Central memory CD8-positive, alpha-beta T cell (primary cell): Measurements from ENCODE around the gene NUDT8.
A peak's percentile ranks its signal among the peaks of the same experiment; 100 is the strongest.

ENCODE experiments used
- ATAC-seq: fragments of 150-1000 bp; cut with Tn5 transposase; replicated peaks from 2 replicates; pipeline ENCODE4 v1.10.0; 2022; ENCODE audit warnings: mild to moderate bottlenecking, moderate FRiP score, moderate number of reproducible peaks; ENCODE audit not compliant: poor library complexity, severe bottlenecking; ENCODE audit errors: extremely low read depth
- DNase-seq, 2 donors: peaks; one replicate each; pipeline ENCODE4 v3.0.0; 2021; ENCODE audit warnings: low spot score in 2 of 2
- H3K27ac Mint-ChIP-seq: one replicate; pipeline ENCODE4 v1.8.0; 2022; ENCODE audit warnings: low read depth, mild to moderate bottlenecking, moderate library complexity, mixed read lengths
- H3K27me3 Mint-ChIP-seq: one replicate; pipeline ENCODE4 v1.8.0; 2022; ENCODE audit warnings: mixed read lengths
- H3K36me3 Mint-ChIP-seq: one replicate; pipeline ENCODE4 v1.8.0; 2022; ENCODE audit warnings: mild to moderate bottlenecking, moderate library complexity, mixed read lengths; ENCODE audit not compliant: insufficient read depth
- H3K4me1 Mint-ChIP-seq: one replicate; pipeline ENCODE4 v1.8.0; 2022; ENCODE audit warnings: mixed read lengths
- H3K4me3 Mint-ChIP-seq: one replicate; pipeline ENCODE4 v1.8.0; 2022; ENCODE audit warnings: mild to moderate bottlenecking, moderate library complexity, mixed read lengths
- H3K9me3 Mint-ChIP-seq: one replicate; pipeline ENCODE4 v1.8.0; 2022; ENCODE audit warnings: mixed read lengths

NUDT8 gene

DNA sequence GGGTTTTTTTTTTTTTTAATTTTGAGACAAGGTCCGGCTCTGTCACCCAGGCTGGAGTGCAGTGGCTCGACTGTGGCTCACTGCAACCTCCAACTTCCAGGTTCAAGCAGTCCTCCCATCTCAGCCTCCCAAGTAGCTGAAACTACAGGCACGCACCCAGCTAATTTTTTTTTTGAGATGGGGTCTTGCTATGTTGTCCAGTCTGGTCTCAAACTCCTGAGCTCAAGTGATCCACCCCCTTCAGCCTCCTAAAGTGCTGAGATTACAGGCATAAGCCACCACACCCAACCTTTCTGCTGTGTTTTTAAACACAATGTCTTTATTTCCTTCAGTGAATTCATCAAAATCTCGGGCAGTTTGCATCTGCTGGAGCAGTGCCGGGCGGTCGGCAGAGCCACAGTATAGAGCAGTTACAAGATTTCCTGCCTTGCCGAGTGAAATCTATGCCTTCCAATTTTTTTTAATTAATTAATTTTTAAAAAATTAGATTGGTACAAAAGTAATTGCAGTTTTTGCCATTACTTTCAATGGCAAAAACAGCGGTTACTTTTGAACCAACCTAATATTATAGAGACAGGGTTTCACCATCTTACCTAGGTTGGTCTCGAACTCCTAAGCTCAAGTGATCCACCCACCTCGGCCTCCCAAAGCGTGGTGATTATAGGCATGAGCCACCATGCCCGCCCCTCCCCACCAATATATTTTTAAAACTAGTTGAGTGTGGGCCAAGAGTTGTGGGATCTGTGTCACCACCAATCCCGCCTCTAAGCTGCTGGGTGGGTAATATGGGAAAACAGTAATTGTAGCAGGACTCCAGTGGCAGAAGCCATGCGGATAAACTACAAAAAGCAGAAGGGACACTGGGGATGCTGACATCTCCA is 23.5 kb upstream of the NUDT8 start:
- no peak overlapping the region for H3K4me3 Mint-ChIP-seq
- no peak for DNase-seq
- no peak overlapping the region for H3K27ac Mint-ChIP-seq
- no peaks in the 10 kb centered on the region for H3K27me3 Mint-ChIP-seq
- no peaks in the 10 kb centered on the region for H3K9me3 Mint-ChIP-seq
- H3K36me3 Mint-ChIP-seq, result no peaks in the 10 kb centered on the region
- no peak for ATAC-seq
- peaks cover 25% of the 10 kb centered on the region for H3K4me1 Mint-ChIP-seq

DNA sequence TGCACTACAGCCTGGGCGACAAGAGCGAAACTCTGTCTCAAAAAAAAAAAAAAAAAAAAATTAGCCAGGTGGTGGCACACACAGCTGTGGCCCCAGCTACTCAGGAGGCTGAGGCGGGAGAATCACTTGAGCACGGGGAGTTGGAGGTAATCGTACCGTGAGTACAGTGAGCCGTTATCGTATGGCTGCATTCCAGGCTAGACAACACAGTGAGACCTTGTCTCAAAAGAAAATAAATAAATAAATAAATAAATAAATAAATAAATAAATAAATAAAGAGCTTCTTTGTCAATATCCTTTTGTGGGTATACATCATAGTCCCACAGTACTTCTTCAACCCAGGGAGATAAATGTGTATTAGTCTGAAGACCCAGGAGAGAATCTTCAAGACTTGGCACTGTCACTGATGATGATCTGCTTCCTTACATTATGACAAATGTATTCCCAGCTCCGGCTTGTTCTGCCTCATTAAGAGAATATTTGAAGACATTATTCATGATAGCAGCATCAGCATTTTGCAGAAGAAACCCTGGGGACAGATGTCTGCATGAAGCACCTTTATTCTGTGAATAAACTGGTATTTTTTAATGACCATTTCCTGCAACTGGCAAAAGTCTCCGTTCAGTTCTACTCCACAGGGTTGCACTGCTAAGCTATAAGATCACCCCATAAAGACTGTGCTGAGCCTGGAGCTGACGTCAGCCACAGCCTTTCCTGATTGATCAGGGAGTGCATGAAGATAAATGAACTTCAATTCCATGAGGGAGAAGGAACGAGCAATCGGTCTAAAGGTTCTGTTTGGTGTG is 22.4 kb upstream of the NUDT8 start:
- Mint-ChIP-seq H3K27me3 (no peaks in the 10 kb centered on the region), H3K4me1 (peaks cover 27% of the 10 kb centered on the region), H3K4me3 (no peak overlapping the region), H3K27ac (no peak overlapping the region), H3K9me3 (no peaks in the 10 kb centered on the region), H3K36me3 (no peaks in the 10 kb centered on the region)
- DNase-seq (no peak), ATAC-seq (no peak)

DNA sequence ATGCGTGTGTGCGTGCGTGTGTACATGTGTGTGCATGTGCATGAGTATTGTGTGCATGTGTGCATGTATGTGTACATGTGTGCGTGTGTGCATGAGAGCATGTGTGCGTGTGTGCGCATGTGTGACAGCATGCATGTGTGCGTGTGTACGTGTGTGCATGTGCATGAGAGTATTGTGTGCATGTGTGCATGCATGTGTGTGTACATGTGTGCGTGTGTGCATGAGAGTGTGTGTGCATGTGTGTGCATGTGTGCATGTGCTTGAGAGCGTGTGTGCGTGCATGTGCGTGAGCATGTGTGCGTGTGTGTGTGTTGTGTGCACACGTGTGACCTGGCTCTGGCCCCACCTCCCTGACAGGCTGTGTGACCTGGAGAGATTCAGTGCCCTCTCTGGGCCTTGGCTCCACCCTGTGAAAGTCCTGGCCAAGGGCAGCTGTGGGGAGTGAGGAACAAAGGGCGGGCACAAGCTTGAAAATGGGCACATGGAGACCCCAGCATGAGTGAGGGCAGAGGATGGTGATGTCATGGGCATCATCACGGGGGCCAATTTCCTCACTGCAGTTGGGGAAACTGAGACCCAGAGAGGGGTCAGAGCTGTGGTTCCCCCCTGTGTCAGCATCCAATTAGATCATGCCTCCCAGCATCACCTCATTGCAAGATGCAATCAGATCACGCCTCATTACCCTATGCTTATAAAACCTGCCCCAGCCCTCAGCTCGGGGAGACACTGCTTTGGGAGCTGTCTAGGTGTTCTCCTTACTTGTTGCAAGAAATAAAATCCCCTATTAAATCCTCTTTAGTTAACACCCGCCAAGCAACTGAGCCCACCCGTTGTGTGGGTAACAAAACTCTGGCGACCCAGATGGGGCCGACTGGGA is 20.1 kb upstream of the NUDT8 start:
- Mint-ChIP-seq H3K9me3 (no peaks in the 10 kb centered on the region), H3K36me3 (peaks cover 6% of the 10 kb centered on the region), H3K4me3 (peak overlapping the region; percentile 93), H3K27ac (peak overlapping the region; percentile 97), H3K27me3 (no peaks in the 10 kb centered on the region), H3K4me1 (peaks cover 40% of the 10 kb centered on the region)
- ATAC-seq (peak; percentile 10), DNase-seq (no peak)

DNA sequence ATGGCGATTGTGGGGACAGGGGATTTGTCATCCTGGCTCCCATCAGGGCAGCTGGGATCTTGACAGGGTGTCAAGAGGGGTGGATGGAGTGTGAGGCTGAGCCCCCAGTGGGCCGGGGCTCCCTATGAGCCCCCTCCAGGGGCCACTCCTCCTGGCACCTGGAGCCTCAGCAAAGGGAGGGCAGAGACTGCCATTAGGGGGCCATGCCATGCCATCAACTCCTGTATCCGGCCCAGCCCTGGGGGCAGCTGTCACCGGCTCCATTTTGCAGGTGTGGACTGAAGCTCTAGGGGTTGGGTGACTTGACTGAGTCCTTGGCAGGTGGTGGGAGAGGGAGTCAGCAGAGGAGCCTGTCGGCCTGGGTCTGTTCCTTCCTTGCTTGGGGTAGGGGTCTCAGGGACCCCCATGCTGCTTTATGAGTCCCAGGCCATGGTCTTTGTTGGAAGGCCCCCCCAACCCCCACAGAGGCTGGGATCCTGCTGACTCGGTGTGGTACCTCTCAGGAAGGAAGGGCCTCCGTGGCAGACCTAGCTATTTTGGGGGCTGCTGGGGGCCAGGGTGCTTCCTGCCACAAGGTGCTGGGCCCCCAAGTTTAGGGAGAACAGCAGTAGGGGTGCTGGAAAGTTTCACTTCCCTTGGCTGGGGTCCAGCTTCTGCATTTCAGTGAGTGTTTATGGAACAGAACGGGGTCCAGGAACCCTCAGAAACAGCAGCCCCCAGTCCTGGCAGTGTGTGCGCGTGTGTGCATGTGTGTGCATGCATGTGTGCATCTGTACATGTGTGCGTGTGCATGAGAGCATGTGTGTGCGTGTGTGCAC is 19.3 kb upstream of the NUDT8 start:
- DNase-seq (no peak), ATAC-seq (no peak)
- Mint-ChIP-seq H3K27me3 (no peaks in the 10 kb centered on the region), H3K36me3 (peaks cover 6% of the 10 kb centered on the region), H3K4me1 (peaks cover 40% of the 10 kb centered on the region), H3K4me3 (peak overlapping the region; percentile 93), H3K9me3 (no peaks in the 10 kb centered on the region), H3K27ac (peak overlapping the region; percentile 57)

DNA sequence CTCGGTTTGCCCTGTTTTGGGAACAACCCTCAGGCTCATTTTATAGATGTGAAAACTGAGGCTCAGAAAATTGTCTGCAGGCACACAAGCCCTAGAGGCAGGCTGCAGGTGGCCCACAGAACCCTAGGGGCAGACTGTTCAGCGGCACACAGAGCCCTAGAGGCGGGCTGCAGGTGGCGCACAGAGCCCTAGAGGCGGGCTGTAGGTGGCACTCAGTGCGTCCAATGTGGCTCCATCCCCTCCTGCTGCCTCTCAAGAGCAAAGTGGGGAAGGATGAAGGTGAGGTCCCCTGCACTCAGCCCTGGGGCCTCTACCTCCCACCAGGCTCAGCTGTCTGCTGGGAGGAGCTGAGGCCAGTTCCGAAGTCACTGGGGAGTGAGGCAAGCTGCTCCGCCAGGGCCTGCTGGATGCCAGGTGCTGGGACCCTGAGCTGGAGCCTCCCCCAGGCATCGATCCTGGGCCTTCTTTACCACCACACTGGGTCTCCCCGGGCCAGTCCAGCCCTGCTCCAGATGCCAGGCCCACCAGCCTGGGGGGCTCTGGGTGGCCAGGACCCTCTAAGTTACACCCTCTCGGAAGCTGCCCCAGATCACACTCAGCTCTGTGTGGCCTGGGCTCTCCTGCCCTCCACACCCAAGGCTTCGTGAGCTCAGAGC is 18.5 kb upstream of the NUDT8 start:
- ATAC-seq (peak; percentile 65), DNase-seq (peak in 1 of 2 donors; percentile 32)
- Mint-ChIP-seq H3K4me1 (peaks cover 40% of the 10 kb centered on the region), H3K4me3 (peak overlapping the region; percentile 16), H3K36me3 (peaks cover 6% of the 10 kb centered on the region), H3K9me3 (no peaks in the 10 kb centered on the region), H3K27ac (no peak overlapping the region), H3K27me3 (no peaks in the 10 kb centered on the region)

DNA sequence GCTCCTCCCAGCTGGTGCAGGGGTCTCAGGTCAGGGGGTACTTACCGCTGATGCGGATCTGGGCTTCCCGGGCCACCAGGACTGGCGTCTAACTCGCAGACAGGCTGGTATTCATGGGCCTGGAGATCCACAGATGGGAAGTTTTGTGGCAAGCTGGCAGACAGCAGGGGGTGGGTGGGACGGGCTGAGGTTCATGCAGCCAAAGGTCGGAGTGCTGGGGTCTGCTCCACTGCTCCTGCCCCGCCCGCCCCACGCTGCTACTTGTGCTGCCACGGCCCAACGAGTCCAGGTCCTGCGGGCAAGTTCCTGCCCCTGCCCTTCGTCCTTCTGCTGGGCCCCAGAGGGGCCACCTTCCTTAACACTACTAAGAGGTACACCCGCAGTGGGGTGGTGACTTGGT is 17.7 kb upstream of the NUDT8 start:
- no peaks in the 10 kb centered on the region for H3K9me3 Mint-ChIP-seq
- no peaks in the 10 kb centered on the region for H3K27me3 Mint-ChIP-seq
- peak overlapping the region; percentile 16 for H3K4me3 Mint-ChIP-seq
- peaks cover 6% of the 10 kb centered on the region for H3K36me3 Mint-ChIP-seq
- H3K4me1 Mint-ChIP-seq, result peaks cover 37% of the 10 kb centered on the region
- DNase-seq (no peak), ATAC-seq (no peak)
- H3K27ac Mint-ChIP-seq, result no peak overlapping the region

DNA sequence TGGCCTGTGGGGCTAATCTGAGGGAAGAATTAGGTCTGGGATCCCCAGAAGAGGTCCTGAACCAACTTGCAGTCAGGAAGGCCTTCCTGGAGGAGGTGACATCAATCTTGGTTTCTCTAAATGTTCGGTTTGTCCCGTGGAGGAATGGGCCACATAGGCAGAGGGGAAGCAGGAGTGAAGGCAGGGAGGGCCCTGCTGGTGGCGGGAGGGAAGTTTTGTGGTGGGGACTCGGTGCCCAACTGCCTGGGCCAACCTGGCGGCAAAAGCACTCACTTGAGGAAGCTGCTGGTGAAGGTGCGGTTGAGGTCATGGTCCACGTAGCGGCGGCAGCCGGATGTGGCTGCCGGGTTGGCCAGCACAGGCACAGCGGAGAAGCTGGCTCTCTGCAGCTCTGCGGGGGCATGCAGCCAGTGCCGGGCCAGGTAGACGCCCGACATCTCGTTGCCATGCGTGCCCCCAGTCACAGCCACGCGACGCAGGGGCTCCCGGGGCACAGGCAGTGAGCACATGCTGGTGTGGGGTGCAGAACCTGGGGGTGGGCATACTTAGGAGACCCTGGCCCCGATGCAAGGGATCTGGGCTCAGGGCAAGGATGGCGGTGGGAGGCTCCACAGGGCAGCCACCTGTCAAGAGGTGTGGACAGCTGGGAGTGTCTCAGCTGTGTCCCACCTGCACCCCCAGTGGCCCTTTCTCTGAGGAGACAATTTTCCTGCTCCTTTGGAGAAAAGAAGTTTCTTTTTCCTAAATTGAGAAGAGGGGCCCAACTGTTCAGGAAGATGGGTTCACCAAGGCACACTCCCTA is 17.0 kb upstream of the NUDT8 start:
- Mint-ChIP-seq H3K4me3 (peak overlapping the region; percentile 62), H3K27me3 (no peaks in the 10 kb centered on the region), H3K4me1 (peaks cover 36% of the 10 kb centered on the region), H3K36me3 (peaks cover 6% of the 10 kb centered on the region), H3K27ac (peak overlapping the region; percentile 54), H3K9me3 (no peaks in the 10 kb centered on the region)
- DNase-seq (peak in 1 of 2 donors; percentile 26), ATAC-seq (peak; percentile 30)

DNA sequence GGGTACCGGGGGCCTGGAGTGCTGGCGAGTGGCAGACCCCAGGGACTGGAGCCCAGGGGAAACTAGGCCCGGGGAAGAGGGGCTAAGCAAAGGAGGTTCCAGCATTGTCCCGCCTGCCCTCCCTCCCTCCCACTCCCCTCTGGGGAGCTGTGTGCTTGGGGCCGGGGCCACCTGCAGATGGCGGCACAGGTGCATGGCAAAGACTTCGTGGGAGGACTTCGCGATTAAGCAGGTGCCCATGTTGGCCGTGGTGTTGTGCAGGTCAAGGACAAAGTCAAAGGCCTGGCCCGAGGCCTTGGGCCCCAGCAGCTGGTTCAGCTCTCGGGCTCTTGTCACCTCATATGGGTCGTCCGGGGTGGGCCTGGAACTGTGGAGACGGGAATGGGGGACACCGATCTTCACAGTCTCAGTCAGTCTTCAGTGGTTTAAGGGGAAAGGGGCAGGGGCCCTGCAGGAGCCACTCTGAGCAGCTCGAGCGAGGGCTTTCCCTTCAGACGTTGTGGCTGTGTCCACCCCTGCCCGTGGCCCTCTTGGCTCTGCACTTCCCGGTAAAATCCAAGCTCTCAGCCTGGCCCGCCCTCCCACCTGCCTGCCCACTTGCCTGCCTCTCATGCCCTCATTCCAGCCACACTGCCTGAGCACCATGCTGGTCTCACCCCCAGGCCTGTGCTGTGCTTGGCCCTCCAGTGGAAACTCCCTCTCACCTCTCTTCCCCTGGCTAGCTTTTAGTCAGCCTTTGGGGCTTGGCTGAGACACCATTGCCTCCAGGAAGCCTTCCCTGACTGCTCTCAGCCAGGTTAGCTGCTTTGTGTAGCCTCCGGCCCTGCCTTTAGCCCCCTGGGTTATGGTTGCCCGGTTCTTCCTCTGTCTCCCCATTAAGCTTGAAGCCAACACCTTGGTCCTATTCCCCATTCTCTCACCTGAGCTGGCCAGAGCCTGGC is 16.1 kb upstream of the NUDT8 start:
- H3K4me1 Mint-ChIP-seq, result peaks cover 34% of the 10 kb centered on the region
- H3K4me3 Mint-ChIP-seq, result peak overlapping the region; percentile 62

DNA sequence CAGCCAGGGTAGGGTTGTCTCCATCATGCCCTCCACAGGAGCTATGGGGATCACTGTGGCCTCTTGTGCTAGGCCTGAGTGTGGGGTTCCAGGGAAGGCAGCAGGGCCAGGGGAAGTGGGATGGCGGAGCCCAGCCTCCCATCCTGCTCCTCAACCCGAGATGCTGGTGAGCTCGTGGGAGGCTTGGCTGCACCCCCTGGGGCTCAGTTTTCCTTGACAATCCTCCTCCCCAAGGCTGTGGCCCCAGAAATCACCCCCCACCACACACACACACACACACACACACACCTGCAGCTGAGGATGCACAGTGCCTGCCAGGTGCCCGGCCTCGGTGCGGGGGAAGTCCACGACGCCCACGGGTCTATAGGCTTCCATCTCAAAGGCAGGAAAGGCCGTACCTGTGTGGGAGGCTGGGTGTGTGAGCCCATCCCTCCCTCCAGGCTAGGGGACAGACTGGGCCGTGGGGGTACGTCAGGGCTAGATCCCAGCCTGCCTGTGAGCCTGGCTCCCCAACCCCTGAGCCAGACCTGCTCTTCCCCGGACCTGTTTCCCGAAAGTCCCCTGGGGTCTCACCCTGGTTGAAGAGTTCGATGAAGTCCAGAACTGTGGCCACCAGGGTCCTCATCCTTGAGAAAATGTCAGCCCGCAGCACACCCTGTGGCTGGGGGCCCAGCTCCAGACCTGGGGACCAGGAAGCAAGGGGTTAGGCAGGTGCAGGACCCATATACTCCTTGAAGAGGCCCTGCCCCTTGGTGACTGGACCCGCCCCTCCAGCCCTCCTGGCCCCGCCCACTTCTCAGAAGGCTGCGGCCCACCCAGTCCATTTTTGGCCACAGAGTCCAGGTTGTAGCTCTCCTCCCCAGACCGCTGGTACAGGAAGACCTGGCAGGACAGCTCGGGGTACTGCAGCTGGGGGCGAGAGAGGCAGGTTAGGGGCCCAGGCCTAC is 15.0 kb upstream of the NUDT8 start:
- Mint-ChIP-seq H3K36me3 (peaks cover 7% of the 10 kb centered on the region), H3K4me1 (peaks cover 24% of the 10 kb centered on the region), H3K4me3 (no peak overlapping the region), H3K27me3 (no peaks in the 10 kb centered on the region), H3K27ac (no peak overlapping the region), H3K9me3 (no peaks in the 10 kb centered on the region)
- DNase-seq (no peak), ATAC-seq (no peak)

More for the DNA sequence above, 16.1 kb upstream of the NUDT8 start:
- H3K36me3 Mint-ChIP-seq, result peaks cover 6% of the 10 kb centered on the region
- H3K9me3 Mint-ChIP-seq, result no peaks in the 10 kb centered on the region
- ATAC-seq, result no peak
- H3K27ac Mint-ChIP-seq, result peak overlapping the region; percentile 54
- no peak for DNase-seq
- H3K27me3 Mint-ChIP-seq, result no peaks in the 10 kb centered on the region
